ENCODE measurements around the gene SNX27. TPM values are rescaled to one million over a fixed set of nuclear protein-coding genes. Genes with fewer than 3 reads are reported as not detected.

The SNX27 gene
- total and polyA plus RNA-seq, 2 experiments from 2014 or later = 40.6 to 59.7 TPM

- no peak for ATAC-seq
- Histone ChIP-seq H2AFZ (no peak overlapping the region), H3K27ac (ENCODE audit: low read depth) (no peak overlapping the region), H3K36me3 (ENCODE audit: insufficient read depth) (no peaks in the 10 kb centered on the region), H3K79me2 (replicated peaks; ENCODE audit: insufficient read depth) (no peaks in the 10 kb centered on the region), H3K27me3 (ENCODE audit: insufficient read depth) (peaks cover 17% of the 10 kb centered on the region), H3K4me3 (no peak overlapping the region), H3K4me1 (ENCODE audit: insufficient read depth) (peaks cover 16% of the 10 kb centered on the region), H3K9me2 (ENCODE audit: insufficient read depth) (no peaks in the 10 kb centered on the region), H3F3A (replicated peaks; ENCODE audit: low read depth) (no peaks in the 10 kb centered on the region), H4K20me1 (replicated peaks; ENCODE audit: insufficient read depth) (no peaks in the 10 kb centered on the region), H3K4me2 (no peak overlapping the region)
- peaks cover 22% of the 10 kb centered on the region for H3K27me3 Mint-ChIP-seq (ENCODE audit: insufficient read depth, low read depth, poor library complexity)
- peaks cover 31% of the 10 kb centered on the region for H3K4me1 Mint-ChIP-seq
- H3K9me3 Mint-ChIP-seq = no peaks in the 10 kb centered on the region
- DNase-seq (ENCODE audit: low spot score) = no peak
- TF ChIP-seq JUNB (IDR thresholded peaks at IDR 0.05; ENCODE audit: unreplicated experiment) (no peak), CREB1 (CRISPR knock-in tag; IDR thresholded peaks at IDR 0.05; ENCODE audit: low read depth) (no peak), ZNF331 (CRISPR knock-in tag; IDR thresholded peaks at IDR 0.05; ENCODE audit: low read depth) (no peak), ZNF114 (CRISPR knock-in tag; IDR thresholded peaks at IDR 0.05) (no peak), CTCF (conservative IDR thresholded peaks at IDR 0.05; ENCODE audit: low read depth in 2 of 2) (no peak), STAT1 (IDR thresholded peaks at IDR 0.05; ENCODE audit: unreplicated experiment) (no peak), EZH2phosphoT487 (IDR thresholded peaks at IDR 0.05; ENCODE audit: unreplicated experiment) (no peak), NANOG (IDR thresholded peaks at IDR 0.05; ENCODE audit: borderline replicate concordance) (no peak)
- TF ChIP-seq, protein P1, sequence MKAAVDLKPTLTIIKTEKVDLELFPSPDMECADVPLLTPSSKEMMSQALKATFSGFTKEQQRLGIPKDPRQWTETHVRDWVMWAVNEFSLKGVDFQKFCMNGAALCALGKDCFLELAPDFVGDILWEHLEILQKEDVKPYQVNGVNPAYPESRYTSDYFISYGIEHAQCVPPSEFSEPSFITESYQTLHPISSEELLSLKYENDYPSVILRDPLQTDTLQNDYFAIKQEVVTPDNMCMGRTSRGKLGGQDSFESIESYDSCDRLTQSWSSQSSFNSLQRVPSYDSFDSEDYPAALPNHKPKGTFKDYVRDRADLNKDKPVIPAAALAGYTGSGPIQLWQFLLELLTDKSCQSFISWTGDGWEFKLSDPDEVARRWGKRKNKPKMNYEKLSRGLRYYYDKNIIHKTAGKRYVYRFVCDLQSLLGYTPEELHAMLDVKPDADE (IDR thresholded peaks at IDR 0.05) = no peak
- TF ChIP-seq, protein P2, sequence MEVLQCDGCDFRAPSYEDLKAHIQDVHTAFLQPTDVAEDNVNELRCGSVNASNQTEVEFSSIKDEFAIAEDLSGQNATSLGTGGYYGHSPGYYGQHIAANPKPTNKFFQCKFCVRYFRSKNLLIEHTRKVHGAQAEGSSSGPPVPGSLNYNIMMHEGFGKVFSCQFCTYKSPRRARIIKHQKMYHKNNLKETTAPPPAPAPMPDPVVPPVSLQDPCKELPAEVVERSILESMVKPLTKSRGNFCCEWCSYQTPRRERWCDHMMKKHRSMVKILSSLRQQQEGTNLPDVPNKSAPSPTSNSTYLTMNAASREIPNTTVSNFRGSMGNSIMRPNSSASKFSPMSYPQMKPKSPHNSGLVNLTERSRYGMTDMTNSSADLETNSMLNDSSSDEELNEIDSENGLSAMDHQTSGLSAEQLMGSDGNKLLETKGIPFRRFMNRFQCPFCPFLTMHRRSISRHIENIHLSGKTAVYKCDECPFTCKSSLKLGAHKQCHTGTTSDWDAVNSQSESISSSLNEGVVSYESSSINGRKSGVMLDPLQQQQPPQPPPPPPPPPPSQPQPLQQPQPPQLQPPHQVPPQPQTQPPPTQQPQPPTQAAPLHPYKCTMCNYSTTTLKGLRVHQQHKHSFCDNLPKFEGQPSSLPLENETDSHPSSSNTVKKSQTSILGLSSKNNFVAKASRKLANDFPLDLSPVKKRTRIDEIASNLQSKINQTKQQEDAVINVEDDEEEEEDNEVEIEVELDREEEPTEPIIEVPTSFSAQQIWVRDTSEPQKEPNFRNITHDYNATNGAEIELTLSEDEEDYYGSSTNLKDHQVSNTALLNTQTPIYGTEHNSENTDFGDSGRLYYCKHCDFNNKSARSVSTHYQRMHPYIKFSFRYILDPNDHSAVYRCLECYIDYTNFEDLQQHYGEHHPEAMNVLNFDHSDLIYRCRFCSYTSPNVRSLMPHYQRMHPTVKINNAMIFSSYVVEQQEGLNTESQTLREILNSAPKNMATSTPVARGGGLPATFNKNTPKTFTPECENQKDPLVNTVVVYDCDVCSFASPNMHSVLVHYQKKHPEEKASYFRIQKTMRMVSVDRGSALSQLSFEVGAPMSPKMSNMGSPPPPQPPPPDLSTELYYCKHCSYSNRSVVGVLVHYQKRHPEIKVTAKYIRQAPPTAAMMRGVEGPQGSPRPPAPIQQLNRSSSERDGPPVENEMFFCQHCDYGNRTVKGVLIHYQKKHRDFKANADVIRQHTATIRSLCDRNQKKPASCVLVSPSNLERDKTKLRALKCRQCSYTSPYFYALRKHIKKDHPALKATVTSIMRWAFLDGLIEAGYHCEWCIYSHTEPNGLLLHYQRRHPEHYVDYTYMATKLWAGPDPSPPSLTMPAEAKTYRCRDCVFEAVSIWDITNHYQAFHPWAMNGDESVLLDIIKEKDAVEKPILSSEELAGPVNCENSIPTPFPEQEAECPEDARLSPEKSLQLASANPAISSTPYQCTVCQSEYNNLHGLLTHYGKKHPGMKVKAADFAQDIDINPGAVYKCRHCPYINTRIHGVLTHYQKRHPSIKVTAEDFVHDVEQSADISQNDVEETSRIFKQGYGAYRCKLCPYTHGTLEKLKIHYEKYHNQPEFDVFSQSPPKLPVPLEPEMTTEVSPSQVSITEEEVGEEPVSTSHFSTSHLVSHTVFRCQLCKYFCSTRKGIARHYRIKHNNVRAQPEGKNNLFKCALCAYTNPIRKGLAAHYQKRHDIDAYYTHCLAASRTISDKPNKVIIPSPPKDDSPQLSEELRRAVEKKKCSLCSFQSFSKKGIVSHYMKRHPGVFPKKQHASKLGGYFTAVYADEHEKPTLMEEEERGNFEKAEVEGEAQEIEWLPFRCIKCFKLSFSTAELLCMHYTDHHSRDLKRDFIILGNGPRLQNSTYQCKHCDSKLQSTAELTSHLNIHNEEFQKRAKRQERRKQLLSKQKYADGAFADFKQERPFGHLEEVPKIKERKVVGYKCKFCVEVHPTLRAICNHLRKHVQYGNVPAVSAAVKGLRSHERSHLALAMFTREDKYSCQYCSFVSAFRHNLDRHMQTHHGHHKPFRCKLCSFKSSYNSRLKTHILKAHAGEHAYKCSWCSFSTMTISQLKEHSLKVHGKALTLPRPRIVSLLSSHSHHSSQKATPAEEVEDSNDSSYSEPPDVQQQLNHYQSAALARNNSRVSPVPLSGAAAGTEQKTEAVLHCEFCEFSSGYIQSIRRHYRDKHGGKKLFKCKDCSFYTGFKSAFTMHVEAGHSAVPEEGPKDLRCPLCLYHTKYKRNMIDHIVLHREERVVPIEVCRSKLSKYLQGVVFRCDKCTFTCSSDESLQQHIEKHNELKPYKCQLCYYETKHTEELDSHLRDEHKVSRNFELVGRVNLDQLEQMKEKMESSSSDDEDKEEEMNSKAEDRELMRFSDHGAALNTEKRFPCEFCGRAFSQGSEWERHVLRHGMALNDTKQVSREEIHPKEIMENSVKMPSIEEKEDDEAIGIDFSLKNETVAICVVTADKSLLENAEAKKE (CRISPR knock-in tag; IDR thresholded peaks at IDR 0.05) = no peak
- no peaks in the 10 kb centered on the region for H3K36me3 Mint-ChIP-seq (ENCODE audit: low read depth)
- H3K27ac Mint-ChIP-seq = no peak overlapping the region
- no peak overlapping the region for H3K4me3 Mint-ChIP-seq
These were observed 102.0 kb downstream of the SNX27 start for GRCh38 chr1:151713874-151714273.
